Upper lobe of left lung (tissue), 6 donors: ENCODE data around the gene ATAD1. TPM values are rescaled to one million over a fixed set of nuclear protein-coding genes. Genes with fewer than 3 reads are reported as not detected.
"Not testable (repeated sequence)": the region's sequence is repeated elsewhere in the genome, so short reads cannot be mapped to it uniquely, and the experiment has no call there.

Source experiments
- ATAC-seq, 2 donors: fragments of 200-7000 bp; cut with Tn5 transposase; one replicate each; pipeline ENCODE4 v1.9.1; 2022; ENCODE audit warnings: mild to moderate bottlenecking in 2 of 2, moderate library complexity in 2 of 2; ENCODE audit not compliant: low FRiP score in 2 of 2
- DNase-seq, 2 donors: peaks; one replicate each; pipeline ENCODE4 v3.0.0-alpha.2; 2019 to 2020
- H3K27ac ChIP-seq, 4 donors: fragments of 200-600 bp; sonication (generic); one replicate each; pipeline ENCODE4 v1.5.1; 2016 to 2019
- H3K27me3 ChIP-seq, 4 donors: fragments of 200-600 bp; sonication (generic); one replicate each; pipeline ENCODE4 v1.5.1; 2017 to 2019
- H3K36me3 ChIP-seq, 4 donors: fragments of 200-600 bp; sonication (generic); one replicate each; pipeline ENCODE4 v1.5.1; 2016 to 2019
- H3K4me1 ChIP-seq, 4 donors: fragments of 200-600 bp; sonication (generic); one replicate each; pipeline ENCODE4 v1.5.1; 2018 to 2019
- H3K4me3 ChIP-seq, 4 donors: fragments of 200-600 bp; sonication (generic); one replicate each; pipeline ENCODE4 v1.5.1; 2017 to 2019; ENCODE audit warnings: mild to moderate bottlenecking in 2 of 4, moderate library complexity in 1 of 4
- H3K9me3 ChIP-seq, 4 donors: fragments of 200-600 bp; sonication (generic); one replicate each; pipeline ENCODE4 v1.5.1; 2018 to 2019
- EP300 ChIP-seq, 4 donors: sonication (generic); formaldehyde crosslinking; IDR thresholded peaks; one replicate each; pipeline ENCODE4 v1.5.1; 2017; ENCODE audit warnings: antibody characterized with exemption in 4 of 4, control low read depth in 2 of 4
- POLR2A ChIP-seq, 4 donors: fragments of 450-650 bp; IDR thresholded peaks; one replicate each; pipeline ENCODE4 v1.5.1; 2016 to 2017; ENCODE audit warnings: antibody characterized with exemption in 4 of 4, mild to moderate bottlenecking in 2 of 4
- POLR2AphosphoS5 ChIP-seq, 2 donors: sonication (generic); formaldehyde crosslinking; IDR thresholded peaks; one replicate each; pipeline ENCODE4 v1.5.1; 2017; ENCODE audit warnings: antibody characterized with exemption in 2 of 2
- WGBS, 2 donors: methylation state at CpG; one replicate each; pipeline ENCODE4 v1.1.5; 2017 to 2018; 5-methylcytosine and 5-hydroxymethylcytosine counted together
- total RNA-seq, 6 donors: library from RNA; depleted of rRNA in 4 of 6; stranded (reverse); fragments of >200 nt in 4 of 6; gene quantifications; one replicate each; pipeline versions ENCODE4 v1.1.0 to v1.2.1, GENCODE V29; 2016 to 2021
- TF ChIP-seq, protein P1 (sequence below), 6 experiments: fragments of 450-650 bp in 4 of 6; fragments of 200-600 bp in 2 of 6; sonication (generic) in 2 of 6; IDR thresholded peaks; one replicate each; pipeline ENCODE4 v1.5.1; 2016 to 2019; ENCODE audit warnings: antibody characterized with exemption in 6 of 6
- donor health status: DM: no; HTN: no; CAD: no; lungs with moderate emphysema.
- donor health status: DM: no; HTN: yes; CAD: no; lungs with severe emphysema.

ATAD1 gene
- total RNA-seq, 6 donors from 2014 or later: 6.3 to 66.9 (median 36.2) TPM

DNA sequence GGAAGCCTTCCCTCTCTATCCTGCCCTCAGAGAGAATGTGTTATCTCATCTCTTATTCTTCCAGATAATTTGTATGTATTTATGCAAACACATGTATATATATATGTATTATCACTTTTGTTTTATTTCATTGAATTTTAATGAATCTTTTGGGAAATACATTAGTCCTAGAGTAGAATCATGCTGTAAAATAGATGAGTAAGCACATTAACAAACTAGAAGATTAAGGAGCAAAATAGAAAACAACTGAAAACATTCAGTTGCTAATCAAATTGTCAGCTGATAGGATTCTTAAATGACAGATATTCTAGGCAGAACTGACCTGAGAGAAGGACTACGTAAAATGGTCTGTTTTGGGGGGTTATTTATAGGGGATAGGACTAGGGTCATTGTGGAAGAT is 34.1 kb upstream of the ATAD1 start:
- Histone ChIP-seq H3K27ac (no peak overlapping the region), H3K9me3 (no peaks in the 10 kb centered on the region), H3K36me3 (no peaks in the 10 kb centered on the region), H3K27me3 (no peaks in the 10 kb centered on the region), H3K4me3 (no peak overlapping the region), H3K4me1 (no peaks in the 10 kb centered on the region)
- no peak for ATAC-seq
- no peak for TF ChIP-seq POLR2A (IDR thresholded peaks at IDR 0.05)
- TF ChIP-seq EP300 (IDR thresholded peaks at IDR 0.05): no peak
- TF ChIP-seq POLR2AphosphoS5 (IDR thresholded peaks at IDR 0.05): no peak
- TF ChIP-seq, protein P1, sequence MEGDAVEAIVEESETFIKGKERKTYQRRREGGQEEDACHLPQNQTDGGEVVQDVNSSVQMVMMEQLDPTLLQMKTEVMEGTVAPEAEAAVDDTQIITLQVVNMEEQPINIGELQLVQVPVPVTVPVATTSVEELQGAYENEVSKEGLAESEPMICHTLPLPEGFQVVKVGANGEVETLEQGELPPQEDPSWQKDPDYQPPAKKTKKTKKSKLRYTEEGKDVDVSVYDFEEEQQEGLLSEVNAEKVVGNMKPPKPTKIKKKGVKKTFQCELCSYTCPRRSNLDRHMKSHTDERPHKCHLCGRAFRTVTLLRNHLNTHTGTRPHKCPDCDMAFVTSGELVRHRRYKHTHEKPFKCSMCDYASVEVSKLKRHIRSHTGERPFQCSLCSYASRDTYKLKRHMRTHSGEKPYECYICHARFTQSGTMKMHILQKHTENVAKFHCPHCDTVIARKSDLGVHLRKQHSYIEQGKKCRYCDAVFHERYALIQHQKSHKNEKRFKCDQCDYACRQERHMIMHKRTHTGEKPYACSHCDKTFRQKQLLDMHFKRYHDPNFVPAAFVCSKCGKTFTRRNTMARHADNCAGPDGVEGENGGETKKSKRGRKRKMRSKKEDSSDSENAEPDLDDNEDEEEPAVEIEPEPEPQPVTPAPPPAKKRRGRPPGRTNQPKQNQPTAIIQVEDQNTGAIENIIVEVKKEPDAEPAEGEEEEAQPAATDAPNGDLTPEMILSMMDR (IDR thresholded peaks at IDR 0.05): no peak
- DNase-seq: no peak
- 93 to 100% methylated on average over 1 of the region's 1 CpG for WGBS, 2 donors

DNA sequence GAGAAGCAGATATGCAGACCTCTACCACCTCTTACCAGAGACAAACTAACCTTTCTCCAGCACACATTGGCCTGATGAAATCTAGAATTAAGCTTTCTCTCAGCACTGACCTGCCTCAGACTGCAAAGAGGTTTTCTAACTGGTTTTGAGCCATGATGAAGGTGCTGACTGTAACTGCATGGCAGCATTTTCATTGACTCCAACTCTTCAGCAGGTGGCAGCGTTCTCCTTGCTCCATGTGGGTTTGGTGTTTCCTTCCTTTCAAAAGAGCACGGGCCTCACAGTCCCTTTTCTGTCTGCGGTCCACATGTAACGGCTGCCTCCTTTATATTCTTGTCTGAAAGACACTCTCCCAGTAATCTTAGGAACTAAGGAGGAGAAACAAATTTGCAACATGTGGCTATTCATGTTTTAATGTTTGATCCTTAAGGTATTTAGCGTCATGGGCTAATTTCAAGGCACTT is 32.7 kb upstream of the ATAD1 start:
- WGBS, 2 donors: 12 to 15% methylated on average over 5 of the region's 5 CpGs
- peak in 1 of 2 donors; percentile 77 for DNase-seq
- H3K36me3 ChIP-seq: no peaks in the 10 kb centered on the region

DNA sequence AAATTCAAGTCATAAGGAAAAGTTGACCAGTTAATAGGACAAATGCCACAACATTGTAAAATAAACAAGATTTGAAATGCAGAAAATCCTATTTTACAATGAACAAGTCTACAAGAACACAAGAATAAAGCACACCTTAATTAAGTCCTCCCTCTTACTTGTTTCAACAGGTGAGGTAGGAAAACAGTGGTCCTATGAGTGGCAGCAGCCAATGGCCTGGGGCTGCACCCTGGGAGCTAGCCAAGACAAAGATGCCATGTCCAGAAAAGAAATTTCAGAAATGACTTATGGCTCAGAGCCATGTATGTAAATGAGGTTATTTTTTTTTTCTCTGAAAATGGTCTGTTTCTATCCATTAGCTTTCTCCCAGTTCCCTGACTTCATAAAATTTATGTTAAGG is 31.0 kb upstream of the ATAD1 start:
- H3K4me1 ChIP-seq: no peaks in the 10 kb centered on the region
- no peaks in the 10 kb centered on the region for H3K36me3 ChIP-seq
- H3K9me3 ChIP-seq: no peaks in the 10 kb centered on the region
- no peak overlapping the region for H3K27ac ChIP-seq
- no peaks in the 10 kb centered on the region for H3K27me3 ChIP-seq
- no peak overlapping the region for H3K4me3 ChIP-seq
- ATAC-seq: no peak
- TF ChIP-seq POLR2A (IDR thresholded peaks at IDR 0.05) (no peak), EP300 (IDR thresholded peaks at IDR 0.05) (no peak), POLR2AphosphoS5 (IDR thresholded peaks at IDR 0.05) (no peak)
- TF ChIP-seq, protein P1 (IDR thresholded peaks at IDR 0.05): no peak
- no peak for DNase-seq

More for the DNA sequence above, 32.7 kb upstream of the ATAD1 start:
- no peaks in the 10 kb centered on the region for H3K9me3 ChIP-seq
- no peak overlapping the region for H3K27ac ChIP-seq
- TF ChIP-seq POLR2AphosphoS5 (IDR thresholded peaks at IDR 0.05): no peak
- TF ChIP-seq, protein P1 (IDR thresholded peaks at IDR 0.05): peak; percentile 41 to 66 (median 56)
- H3K4me3 ChIP-seq: no peak overlapping the region
- H3K4me1 ChIP-seq: no peaks in the 10 kb centered on the region
- no peaks in the 10 kb centered on the region for H3K27me3 ChIP-seq
- peak; percentile 68 to 84 for ATAC-seq

DNA sequence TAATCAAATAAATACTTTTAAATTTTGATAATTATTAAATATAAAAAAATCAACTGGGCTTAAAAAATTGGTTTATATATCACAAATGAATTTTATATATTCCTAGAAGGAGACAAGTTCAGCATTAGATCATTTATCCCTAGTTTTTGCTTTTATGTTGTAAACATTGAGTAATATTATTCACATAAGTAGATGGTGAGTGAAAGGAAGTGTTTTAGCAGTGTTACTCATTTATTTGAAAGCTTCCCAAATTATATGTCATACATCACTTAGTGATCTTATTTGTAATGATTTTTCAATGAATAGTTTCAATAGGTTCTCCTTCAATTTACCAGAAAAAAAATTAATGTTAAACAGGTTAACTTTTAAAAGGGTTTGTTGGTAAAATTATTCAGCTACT is 29.5 kb upstream of the ATAD1 start:
- no peak for TF ChIP-seq POLR2A (IDR thresholded peaks at IDR 0.05)
- TF ChIP-seq, protein P1 (IDR thresholded peaks at IDR 0.05): no peak
- TF ChIP-seq POLR2AphosphoS5 (IDR thresholded peaks at IDR 0.05): no peak
- no peak for TF ChIP-seq EP300 (IDR thresholded peaks at IDR 0.05)
- Histone ChIP-seq H3K27ac (no peak overlapping the region), H3K4me3 (no peak overlapping the region), H3K4me1 (peaks cover 0 to 3% (median 0%) of the 10 kb centered on the region in 4 donors), H3K36me3 (no peaks in the 10 kb centered on the region), H3K27me3 (no peaks in the 10 kb centered on the region), H3K9me3 (no peaks in the 10 kb centered on the region)
- DNase-seq (no peak), ATAC-seq (no peak)

DNA sequence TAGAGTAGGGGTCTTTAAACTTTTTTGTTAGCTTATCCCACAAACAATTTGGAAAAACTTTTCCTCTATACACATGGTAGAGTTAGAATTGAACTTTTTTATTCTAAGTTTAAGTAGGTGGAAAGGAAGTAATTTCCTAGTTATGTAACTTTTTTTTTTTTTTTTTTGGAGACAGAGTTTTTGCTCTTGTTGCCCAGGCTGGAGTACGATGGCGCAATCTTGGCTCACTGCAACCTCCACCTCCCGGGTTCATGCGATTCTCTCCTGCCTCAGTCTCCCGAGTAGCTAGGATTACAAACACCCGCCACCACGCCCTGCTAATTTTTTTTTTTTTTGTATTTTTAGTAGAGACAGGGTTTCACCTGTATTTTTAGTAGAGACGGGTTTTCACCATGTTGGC is 28.7 kb upstream of the ATAD1 start:
- H3K27me3 ChIP-seq, H3K36me3 ChIP-seq, H3K4me1 ChIP-seq, H3K27ac ChIP-seq, ATAC-seq, H3K9me3 ChIP-seq, H3K4me3 ChIP-seq: not testable (repeated sequence)
- WGBS, 2 donors: 67 to 75% methylated on average over 8 of the region's 8 CpGs
- DNase-seq: peak in 1 of 2 donors; percentile 37
